ENCODE measurements around the gene PRR5L.

Gene PRR5L

GRCh38 chr11:36405585-36406367 lies 109.7 kb downstream of the PRR5L start:
- Histone ChIP-seq H3K36me3 (ENCODE audit: control insufficient read depth, insufficient read depth, low read length) (no peaks in the 10 kb centered on the region), H3K9me3 (ENCODE audit: control insufficient read depth, low read length) (no peaks in the 10 kb centered on the region), H2AFZ (no peak overlapping the region), H3K4me1 (no peaks in the 10 kb centered on the region), H3K27me3 (ENCODE audit: control insufficient read depth, insufficient read depth, low read length) (no peaks in the 10 kb centered on the region), H3K9ac (no peak overlapping the region), H3K4me2 (ENCODE audit: low read length) (no peak overlapping the region), H3K4me3 (ENCODE audit: low read depth, low read length) (no peak overlapping the region), H3K27ac (no peak overlapping the region), H3K79me2 (no peaks in the 10 kb centered on the region)
- no peak for TF ChIP-seq CTCF (IDR thresholded peaks at IDR 0.05)

- H3K4me1 ChIP-seq = no peaks in the 10 kb centered on the region
- no peak overlapping the region for H3K9ac ChIP-seq
- no peaks in the 10 kb centered on the region for H3K36me3 ChIP-seq (ENCODE audit: control insufficient read depth, insufficient read depth, low read length)
- TF ChIP-seq CTCF (IDR thresholded peaks at IDR 0.05) = no peak
- no peaks in the 10 kb centered on the region for H3K27me3 ChIP-seq (ENCODE audit: control insufficient read depth, insufficient read depth, low read length)
- H3K4me2 ChIP-seq (ENCODE audit: low read length) = no peak overlapping the region
- no peaks in the 10 kb centered on the region for H3K9me3 ChIP-seq (ENCODE audit: control insufficient read depth, low read length)
- H3K79me2 ChIP-seq = no peaks in the 10 kb centered on the region
- H3K27ac ChIP-seq = no peak overlapping the region
- H3K4me3 ChIP-seq (ENCODE audit: low read depth, low read length) = no peak overlapping the region
- H2AFZ ChIP-seq = no peak overlapping the region
Measured at GRCh38 chr11:36407356-36407755, 111.3 kb downstream of the PRR5L start.

- Histone ChIP-seq H3K27ac (peak overlapping the region; percentile 47), H3K79me2 (no peaks in the 10 kb centered on the region), H3K36me3 (ENCODE audit: control insufficient read depth, insufficient read depth, low read length) (no peaks in the 10 kb centered on the region), H3K9me3 (ENCODE audit: control insufficient read depth, low read length) (no peaks in the 10 kb centered on the region), H3K4me3 (ENCODE audit: low read depth, low read length) (no peak overlapping the region), H3K27me3 (ENCODE audit: control insufficient read depth, insufficient read depth, low read length) (no peaks in the 10 kb centered on the region), H3K4me1 (no peaks in the 10 kb centered on the region), H3K9ac (no peak overlapping the region), H3K4me2 (ENCODE audit: low read length) (no peak overlapping the region), H2AFZ (no peak overlapping the region)
- TF ChIP-seq CTCF (IDR thresholded peaks at IDR 0.05) = no peak
Measured at GRCh38 chr11:36408498-36409136, 112.5 kb downstream of the PRR5L start.

- no peaks in the 10 kb centered on the region for H3K79me2 ChIP-seq
- no peaks in the 10 kb centered on the region for H3K4me1 ChIP-seq
- no peaks in the 10 kb centered on the region for H3K27me3 ChIP-seq (ENCODE audit: control insufficient read depth, insufficient read depth, low read length)
- no peaks in the 10 kb centered on the region for H3K9me3 ChIP-seq (ENCODE audit: control insufficient read depth, low read length)
- peak overlapping the region; percentile 47 for H3K27ac ChIP-seq
- no peak overlapping the region for H3K4me3 ChIP-seq (ENCODE audit: low read depth, low read length)
- no peak overlapping the region for H2AFZ ChIP-seq
- no peaks in the 10 kb centered on the region for H3K36me3 ChIP-seq (ENCODE audit: control insufficient read depth, insufficient read depth, low read length)
- no peak overlapping the region for H3K9ac ChIP-seq
- no peak overlapping the region for H3K4me2 ChIP-seq (ENCODE audit: low read length)
- TF ChIP-seq CTCF (IDR thresholded peaks at IDR 0.05) = no peak
Measured at GRCh38 chr11:36409152-36409816, 113.2 kb downstream of the PRR5L start.
